CD4-positive, alpha-beta T cell treated with Interleukin-15 for 4 hours (primary cell): ENCODE data around the gene GTF2IRD1.
"Not testable (repeated sequence)": the region's sequence is repeated elsewhere in the genome, so short reads cannot be mapped to it uniquely, and the experiment has no call there.

Experiments
- DNase-seq: peaks from one replicate; pipeline ENCODE4 v3.0.0-alpha.2; 2020; ENCODE audit warnings: low spot score

The GTF2IRD1 gene

GRCh38 chr7:74491490-74491889, 37.8 kb downstream of the GTF2IRD1 start:
- not testable (repeated sequence) for DNase-seq

- no peak for DNase-seq
Measured at GRCh38 chr7:74493295-74493694, 39.6 kb downstream of the GTF2IRD1 start.

- DNase-seq, result no peak
Measured at GRCh38 chr7:74494076-74494548, 40.4 kb downstream of the GTF2IRD1 start.

DNA sequence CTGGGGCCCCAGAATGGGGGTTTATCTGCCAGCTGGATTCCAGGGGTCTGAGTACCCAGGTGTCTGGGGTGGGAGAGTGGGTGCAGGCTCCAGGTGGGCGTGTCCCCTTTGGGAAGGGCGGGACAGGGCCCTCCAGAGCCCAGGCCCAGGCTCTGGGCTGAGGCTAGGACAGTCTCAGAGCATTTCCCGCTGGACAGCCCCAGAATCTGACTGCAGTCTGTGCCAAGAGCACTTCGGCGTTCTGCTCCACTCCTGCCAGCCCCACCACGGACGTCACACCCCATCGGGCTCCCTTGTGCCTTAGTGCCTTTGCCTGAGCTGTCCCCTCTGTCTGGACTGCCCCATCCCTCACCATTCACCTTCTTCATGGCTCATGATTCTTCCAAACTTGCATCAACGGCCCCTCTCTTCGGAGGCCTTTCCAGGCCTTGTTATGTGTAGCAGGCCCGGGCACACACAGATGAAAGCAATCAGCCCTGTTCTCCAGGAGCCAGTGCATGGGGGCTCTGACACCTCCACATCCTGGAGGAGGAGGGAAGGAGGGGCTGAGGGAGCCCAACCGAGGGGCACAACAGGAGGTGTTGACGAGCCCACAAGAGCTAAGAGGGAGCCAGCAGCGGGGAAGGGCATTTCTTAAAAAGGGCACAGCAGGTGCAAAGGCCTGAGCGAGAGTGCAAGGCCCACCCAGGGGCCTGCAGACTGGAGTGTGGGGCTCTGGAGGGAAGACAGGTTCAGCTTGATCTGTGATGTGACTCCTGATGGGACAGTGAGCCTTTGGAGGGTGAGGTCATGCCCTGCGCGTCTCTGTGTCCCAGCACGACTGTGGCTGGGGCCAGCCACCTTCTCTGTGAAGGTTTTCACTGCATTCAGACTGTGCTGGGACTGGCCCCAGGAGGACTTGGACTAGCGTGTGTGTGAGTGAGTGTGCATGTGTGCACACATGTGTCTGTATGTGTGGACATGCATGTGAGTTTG, 41.7 kb downstream of the GTF2IRD1 start:
- DNase-seq, result no peak

- no peak for DNase-seq
Measured at GRCh38 chr7:74496272-74496671, 42.6 kb downstream of the GTF2IRD1 start.

DNA sequence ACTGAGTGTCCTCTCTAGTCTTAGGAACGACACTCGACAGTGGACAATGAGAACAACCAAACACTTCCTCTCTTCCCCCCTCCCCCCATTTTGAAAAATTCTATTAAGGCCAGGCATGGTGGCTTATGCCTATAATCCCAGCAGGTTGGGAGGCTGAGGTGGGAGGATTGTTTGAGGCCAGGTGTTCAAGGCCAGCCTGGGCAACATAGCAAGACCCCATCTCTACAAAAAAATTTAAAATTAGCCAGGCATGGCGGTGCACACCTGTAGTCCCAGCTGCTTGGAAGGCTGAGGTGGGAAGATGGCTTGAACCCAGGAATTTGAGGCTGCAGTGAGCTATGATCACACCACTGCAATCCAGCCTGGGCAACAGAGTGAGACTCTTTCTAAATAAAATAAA, 43.1 kb downstream of the GTF2IRD1 start:
- not testable (repeated sequence) for DNase-seq

- no peak for DNase-seq
Measured at GRCh38 chr7:74498354-74498753, 44.6 kb downstream of the GTF2IRD1 start.

- no peak for DNase-seq
Measured at GRCh38 chr7:74498996-74499834, 45.5 kb downstream of the GTF2IRD1 start.

GRCh38 chr7:74499835-74500388, 46.2 kb downstream of the GTF2IRD1 start:
- DNase-seq, result no peak

DNA sequence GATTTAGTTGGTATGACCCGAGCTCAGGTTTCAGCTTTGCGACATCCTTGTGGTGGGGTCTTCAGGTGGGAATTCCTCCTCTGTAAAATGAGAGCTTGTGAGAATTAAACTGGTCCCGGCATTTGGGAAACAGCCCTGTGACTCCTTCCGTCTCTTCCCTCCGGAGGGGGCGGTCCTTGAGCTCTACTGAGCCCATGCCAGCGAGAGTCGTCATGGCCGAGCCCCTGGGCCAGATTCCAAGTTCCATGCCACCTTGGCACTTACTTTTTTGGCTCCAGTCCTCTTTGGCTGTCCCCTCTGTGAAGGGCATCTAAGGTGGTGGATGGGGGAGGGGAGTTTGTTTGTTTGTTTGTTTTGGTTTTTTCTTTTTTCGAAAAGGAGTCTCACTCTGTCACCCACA, 47.6 kb downstream of the GTF2IRD1 start:
- no peak for DNase-seq

DNA sequence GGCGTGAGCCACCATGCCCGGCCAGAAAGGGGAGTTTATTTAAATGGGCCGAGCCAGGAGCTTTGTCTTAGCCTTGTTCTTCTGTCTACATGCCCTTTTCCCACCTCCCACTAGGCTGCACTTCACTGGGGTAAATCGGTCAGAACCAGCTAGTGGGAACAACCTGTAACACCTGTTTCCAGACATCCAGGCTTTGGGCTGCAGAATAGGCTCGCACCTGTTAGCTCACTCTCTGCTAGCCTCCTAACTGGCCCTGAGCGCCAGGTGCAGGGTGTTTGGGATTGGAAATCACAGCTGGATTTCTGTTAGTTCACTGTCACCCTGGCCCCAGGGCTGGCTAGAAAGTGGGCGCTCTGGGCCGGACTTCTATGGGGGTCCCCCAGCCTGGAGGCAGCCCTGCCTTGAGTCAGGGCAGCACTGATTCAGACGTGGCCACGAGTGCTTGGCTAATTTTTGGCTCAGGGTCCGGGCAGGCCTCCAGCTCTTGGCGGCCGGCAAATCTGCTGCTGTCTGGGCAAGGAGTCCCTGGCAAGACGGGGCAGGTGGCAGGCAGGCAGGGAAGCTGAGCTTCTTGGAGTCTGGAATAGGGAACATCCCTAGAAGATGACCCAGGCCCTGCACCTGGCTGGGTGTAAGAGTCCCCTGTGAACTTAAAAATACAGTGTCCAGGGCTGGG, 48.6 kb downstream of the GTF2IRD1 start:
- DNase-seq, result no peak

GRCh38 chr7:74503061-74503460, 49.4 kb downstream of the GTF2IRD1 start:
- no peak for DNase-seq

GRCh38 chr7:74503943-74504342, 50.2 kb downstream of the GTF2IRD1 start:
- DNase-seq, result no peak

GRCh38 chr7:74505471-74506324, 52.0 kb downstream of the GTF2IRD1 start:
- DNase-seq, result no peak

DNA sequence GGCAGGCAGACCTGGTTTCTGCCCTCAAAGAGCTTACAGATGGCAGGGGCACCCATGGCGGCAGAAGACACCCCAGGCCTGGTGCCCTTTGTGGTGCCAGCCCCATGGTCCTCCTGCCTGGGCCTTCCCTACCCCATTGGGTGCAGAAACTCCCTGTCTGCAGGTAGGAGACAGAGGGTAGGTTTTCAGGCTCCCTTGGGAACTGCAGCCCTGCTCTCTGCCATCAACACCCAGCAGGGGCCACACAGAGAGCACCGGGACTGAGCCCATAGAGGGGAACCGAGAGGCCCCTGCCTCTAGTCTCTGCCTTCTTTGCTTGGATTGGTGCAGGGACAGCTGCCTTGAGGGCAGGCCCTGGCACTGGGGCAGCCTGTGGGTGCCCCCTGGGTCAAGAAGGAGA, 52.6 kb downstream of the GTF2IRD1 start:
- no peak for DNase-seq

DNA sequence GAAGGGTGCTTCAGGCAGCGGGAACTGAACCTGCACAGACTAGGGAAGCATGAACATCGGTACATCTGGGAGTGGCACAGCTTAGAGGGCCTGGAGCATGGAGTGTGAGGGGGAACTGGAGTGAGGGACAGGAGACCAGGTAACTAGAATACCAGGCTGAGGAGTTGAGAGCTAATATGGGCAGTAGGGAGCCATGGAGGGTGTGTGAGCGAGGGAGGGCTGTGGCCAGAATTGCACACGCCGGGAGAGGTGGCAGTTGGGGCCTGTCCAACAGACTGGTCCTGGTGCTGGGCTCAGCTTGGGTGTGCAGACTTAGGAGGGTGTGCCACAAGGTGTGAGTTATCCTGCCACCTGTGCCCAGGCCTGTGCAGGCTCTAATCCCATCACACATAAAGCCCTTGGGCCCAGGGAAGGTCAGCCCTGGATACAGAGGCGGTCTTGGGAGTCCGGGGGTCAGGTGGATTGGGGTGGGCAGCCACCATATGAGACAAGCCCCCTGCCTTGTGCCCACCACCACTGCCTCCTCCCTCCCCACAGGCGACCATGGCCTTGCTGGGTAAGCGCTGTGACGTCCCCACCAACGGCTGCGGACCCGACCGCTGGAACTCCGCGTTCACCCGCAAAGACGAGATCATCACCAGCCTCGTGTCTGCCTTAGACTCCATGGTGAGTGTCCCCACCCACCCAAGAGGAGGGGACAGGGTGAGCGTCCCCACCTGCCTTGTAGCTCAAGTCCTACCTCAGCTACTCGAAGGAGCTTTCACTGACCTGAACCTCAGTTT, 54.0 kb downstream of the GTF2IRD1 start:
- DNase-seq, result no peak

GRCh38 chr7:74509453-74509852, 55.7 kb downstream of the GTF2IRD1 start:
- DNase-seq, result not testable (repeated sequence)

DNA sequence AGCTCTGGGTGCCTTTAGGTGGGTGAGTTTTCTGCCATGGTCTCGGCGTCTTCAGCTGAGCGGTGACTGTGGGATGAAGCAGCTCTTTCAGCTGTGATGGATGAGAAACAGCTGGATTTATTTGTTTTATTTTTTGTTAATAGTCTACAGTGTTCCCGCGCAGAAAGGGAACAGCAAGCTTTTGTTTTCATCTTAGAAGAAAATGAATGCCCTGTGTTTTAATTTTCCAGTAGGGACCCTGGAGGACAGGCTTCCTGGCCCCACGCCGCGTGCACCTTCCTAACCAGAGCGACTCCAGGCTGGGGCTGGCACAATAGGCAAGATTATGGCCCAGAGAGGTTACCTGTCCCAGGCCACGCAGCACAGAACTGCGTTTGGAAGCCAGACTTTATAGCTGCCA, 57.6 kb downstream of the GTF2IRD1 start:
- DNase-seq, result no peak

GRCh38 chr7:74512762-74513161, 59.1 kb downstream of the GTF2IRD1 start:
- no peak for DNase-seq

DNA sequence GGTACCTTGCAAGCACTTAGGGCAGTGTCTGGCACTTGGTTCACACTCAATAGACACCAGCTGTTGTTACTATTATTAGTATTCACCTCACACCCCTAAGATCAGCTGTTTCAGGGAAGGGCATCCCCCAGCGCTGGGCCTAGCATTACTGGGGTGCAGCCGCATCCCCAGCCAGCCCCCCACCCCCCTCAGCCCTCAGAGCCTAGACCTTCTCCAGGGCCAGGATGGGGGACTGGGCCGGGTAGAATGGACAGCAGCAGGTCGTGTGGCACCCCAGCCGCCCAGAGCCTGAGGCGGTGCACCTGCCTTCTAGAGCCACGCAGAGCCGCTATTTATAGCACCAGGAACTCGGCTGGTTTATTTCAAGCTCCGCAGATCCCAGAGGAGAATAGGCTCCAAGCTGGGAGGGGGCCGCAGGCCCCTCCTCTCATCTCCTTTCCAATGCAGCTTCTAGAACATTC, 60.5 kb downstream of the GTF2IRD1 start:
- no peak for DNase-seq
